ENCODE measurements around the gene PDE6A.

DNA sequence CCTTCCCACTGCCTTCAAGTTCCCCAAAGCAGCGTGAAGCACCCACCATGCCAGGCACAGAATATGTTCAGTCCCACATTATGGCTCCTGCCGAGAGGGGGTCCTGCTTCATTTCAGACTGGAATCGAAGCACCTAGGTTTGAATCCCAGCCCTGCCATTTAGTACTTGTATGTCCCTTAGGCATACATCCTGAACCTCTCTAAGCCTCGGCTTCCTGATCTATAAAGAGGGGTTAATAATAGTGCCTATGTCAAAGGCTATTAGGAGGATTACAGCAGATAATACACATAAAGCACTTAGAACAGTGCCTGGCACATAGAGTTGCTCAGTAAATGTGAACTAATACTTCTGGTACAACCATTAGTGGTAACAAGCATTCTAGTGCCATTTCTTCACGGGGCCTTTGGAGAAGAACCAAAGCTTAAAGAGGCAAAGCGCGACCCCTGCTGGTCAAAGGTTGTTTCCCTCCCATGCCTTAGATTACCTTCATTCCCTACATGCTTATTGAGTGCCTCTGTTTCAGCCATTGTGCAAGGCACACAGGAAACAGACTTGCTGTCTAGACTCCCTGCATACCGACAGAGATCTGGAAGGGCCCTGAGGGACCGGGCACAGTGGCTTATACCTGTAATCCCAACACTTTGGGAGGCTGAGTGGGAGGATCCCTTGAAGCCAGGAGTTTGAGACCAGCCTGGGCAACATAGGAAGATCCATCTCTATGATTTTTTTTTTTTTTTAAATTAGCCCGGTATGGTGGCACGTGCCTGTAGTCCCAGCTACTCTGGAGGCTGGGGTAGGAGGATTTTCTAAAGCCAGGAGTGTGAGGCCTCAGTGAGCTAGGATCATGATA is 116.2 kb downstream of the PDE6A start:
- TF ChIP-seq, protein P1, sequence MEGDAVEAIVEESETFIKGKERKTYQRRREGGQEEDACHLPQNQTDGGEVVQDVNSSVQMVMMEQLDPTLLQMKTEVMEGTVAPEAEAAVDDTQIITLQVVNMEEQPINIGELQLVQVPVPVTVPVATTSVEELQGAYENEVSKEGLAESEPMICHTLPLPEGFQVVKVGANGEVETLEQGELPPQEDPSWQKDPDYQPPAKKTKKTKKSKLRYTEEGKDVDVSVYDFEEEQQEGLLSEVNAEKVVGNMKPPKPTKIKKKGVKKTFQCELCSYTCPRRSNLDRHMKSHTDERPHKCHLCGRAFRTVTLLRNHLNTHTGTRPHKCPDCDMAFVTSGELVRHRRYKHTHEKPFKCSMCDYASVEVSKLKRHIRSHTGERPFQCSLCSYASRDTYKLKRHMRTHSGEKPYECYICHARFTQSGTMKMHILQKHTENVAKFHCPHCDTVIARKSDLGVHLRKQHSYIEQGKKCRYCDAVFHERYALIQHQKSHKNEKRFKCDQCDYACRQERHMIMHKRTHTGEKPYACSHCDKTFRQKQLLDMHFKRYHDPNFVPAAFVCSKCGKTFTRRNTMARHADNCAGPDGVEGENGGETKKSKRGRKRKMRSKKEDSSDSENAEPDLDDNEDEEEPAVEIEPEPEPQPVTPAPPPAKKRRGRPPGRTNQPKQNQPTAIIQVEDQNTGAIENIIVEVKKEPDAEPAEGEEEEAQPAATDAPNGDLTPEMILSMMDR (IDR thresholded peaks at IDR 0.05; ENCODE audit: insufficient read depth, low read depth, low read length): peak; percentile 93
- no peak for TF ChIP-seq EZH2 (IDR thresholded peaks at IDR 0.05; ENCODE audit: insufficient read depth, low read length)
